Peyer's patch (tissue), 4 donors: Measurements from ENCODE around the gene ANKRD44.

Experiments used
- CTCF ChIP-seq, 6 experiments: fragments of 450-650 bp in 4 of 6; fragments of 200-600 bp in 2 of 6; sonication (generic) in 1 of 6; IDR thresholded peaks; one replicate each; pipeline ENCODE4 v1.5.1; 2017 to 2019; ENCODE audit warnings: antibody characterized with exemption in 6 of 6, mild to moderate bottlenecking in 3 of 6, moderate library complexity in 1 of 6
- POLR2A ChIP-seq, 2 donors: fragments of 450-650 bp; IDR thresholded peaks; one replicate each; pipeline ENCODE4 v1.5.1; 2017; ENCODE audit warnings: antibody characterized with exemption in 2 of 2, mild to moderate bottlenecking in 2 of 2, moderate library complexity in 2 of 2

GRCh38 chr2:197269815-197270214 is 40.8 kb downstream of the ANKRD44 start:
- TF ChIP-seq CTCF (IDR thresholded peaks at IDR 0.05) = no peak
- TF ChIP-seq POLR2A (IDR thresholded peaks at IDR 0.05) = no peak
